Measurements from ENCODE around the gene MMAA.

DNA sequence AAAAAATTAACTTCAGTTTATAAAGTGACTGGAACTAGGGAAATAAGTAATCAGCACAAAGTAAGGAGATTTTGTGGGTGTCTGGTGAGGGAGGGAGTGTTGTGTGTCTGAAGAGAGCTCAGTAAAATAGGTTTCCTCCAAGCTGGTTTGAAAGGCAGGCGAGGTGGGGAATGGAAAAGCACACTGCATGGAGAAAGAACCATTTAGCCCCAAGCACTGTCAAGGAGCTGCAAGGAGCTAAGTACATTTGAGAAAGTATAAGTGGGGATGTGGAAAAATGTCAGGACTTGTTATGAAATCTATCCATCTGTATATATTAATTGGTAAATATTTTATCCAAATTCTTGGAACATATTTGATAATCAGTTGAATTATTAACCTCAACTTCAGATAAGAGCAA, 61.7 kb downstream of the MMAA start:
- no peak for TF ChIP-seq CTCF (IDR thresholded peaks at IDR 0.05)
- TF ChIP-seq POLR2A (IDR thresholded peaks at IDR 0.05), result no peak

Data from testis (tissue), 2 donors.